ENCODE results near the gene DTNB.

DNA sequence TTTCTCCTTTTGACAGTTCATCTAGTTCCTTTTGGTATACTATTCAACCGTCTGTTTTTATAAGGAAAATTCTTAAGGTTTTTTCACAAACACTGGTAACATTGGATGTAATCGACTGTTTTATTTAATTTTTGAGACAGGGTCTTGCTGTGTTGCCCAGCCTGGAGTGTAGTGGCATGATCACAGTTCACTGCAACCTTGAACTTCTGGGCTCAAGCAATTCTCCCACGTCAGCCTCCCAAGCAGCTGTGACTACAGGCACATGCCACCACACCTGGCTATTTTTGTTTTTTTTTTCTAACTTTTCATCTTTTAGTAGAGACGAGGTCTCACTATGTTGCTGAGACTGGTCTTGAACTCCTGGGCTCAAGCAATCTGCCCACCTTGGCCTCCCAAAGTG is 227.3 kb downstream of the DTNB start:
- TF ChIP-seq, protein P1, sequence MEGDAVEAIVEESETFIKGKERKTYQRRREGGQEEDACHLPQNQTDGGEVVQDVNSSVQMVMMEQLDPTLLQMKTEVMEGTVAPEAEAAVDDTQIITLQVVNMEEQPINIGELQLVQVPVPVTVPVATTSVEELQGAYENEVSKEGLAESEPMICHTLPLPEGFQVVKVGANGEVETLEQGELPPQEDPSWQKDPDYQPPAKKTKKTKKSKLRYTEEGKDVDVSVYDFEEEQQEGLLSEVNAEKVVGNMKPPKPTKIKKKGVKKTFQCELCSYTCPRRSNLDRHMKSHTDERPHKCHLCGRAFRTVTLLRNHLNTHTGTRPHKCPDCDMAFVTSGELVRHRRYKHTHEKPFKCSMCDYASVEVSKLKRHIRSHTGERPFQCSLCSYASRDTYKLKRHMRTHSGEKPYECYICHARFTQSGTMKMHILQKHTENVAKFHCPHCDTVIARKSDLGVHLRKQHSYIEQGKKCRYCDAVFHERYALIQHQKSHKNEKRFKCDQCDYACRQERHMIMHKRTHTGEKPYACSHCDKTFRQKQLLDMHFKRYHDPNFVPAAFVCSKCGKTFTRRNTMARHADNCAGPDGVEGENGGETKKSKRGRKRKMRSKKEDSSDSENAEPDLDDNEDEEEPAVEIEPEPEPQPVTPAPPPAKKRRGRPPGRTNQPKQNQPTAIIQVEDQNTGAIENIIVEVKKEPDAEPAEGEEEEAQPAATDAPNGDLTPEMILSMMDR (tag by site-specific recombination; IDR thresholded peaks at IDR 0.05): no peak
- no peak for TF ChIP-seq ZNF785 (tag by site-specific recombination; IDR thresholded peaks at IDR 0.05)
- TF ChIP-seq ZNF292 (tag by site-specific recombination; IDR thresholded peaks at IDR 0.05; ENCODE audit: borderline replicate concordance, low read depth): no peak
